BE2C (cell line): ENCODE data around the gene CBLB.
"Not testable (repeated sequence)": the region's sequence is repeated elsewhere in the genome, so short reads cannot be mapped to it uniquely, and the experiment has no call there.

Experiments used
- DNase-seq: peaks from one replicate; pipeline ENCODE4 v3.0.0-alpha.2; 2020
- H3K27me3 ChIP-seq: fragments of 250-450 bp; sonication (Bioruptor Pico); 2 replicates; pipeline ENCODE4 v1.5.1; 2020; ENCODE audit warnings: mild to moderate bottlenecking
- H3K36me3 ChIP-seq: fragments of 250-450 bp; sonication (Bioruptor Pico); 2 replicates; pipeline ENCODE4 v1.5.1; 2020; ENCODE audit warnings: mild to moderate bottlenecking
- H3K4me1 ChIP-seq: fragments of 250-450 bp; sonication (Bioruptor Pico); 2 replicates; pipeline ENCODE4 v1.5.1; 2020
- H3K4me3 ChIP-seq: 2 replicates; pipeline ENCODE4 v1.5.1; 2011; ENCODE audit warnings: low read depth, low read length
- H3K9me3 ChIP-seq: fragments of 250-450 bp; sonication (Bioruptor Pico); 2 replicates; pipeline ENCODE4 v1.5.1; 2020
- TF ChIP-seq, protein P1 (sequence below): IDR thresholded peaks from 2 replicates; pipeline ENCODE4 v1.5.1; 2012; ENCODE audit warnings: mild to moderate bottlenecking, low read depth, low read length

CBLB gene

DNA sequence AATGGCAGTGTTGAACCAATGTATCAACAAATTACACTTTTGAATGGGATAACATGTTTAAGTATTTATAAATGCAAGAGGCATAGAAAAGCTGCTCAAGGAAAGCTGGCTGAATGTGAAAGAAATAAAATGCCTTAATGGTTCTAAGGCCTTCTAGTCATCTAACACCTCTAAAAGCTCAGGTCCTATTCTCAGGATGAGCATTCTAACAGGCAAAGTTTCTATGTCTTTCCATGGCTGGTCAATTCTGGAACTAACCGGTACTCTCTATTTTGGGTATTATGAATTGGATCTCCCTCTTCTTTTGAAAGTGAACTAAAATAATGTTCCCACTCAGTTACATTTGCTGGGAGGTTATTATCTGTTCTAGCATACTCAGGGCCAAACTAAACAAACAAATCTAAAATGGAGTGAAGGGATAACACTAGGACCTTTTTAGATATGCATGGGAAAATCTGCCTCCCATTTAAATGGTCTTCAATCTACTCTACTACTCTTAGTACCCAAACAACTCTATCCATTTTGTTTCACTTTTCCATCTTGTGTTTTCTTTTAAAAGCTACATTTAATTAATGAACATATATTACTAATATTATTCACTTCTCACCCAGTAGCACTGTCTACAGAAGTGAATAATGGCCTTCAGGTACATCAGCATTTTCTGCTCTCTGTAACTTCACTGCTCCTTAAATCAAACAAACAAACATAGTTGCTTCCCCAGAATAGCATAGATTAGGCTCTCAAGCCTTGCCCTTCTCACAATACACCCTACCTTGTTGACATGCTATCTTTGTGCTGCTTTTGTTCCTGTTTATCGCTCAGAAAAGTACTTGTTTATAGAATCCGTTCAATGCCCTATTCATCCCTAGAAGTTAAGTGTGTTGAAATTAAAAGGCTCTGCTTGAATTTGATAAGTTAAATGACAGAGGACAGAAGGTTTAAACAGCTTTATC lies 46.4 kb downstream of the CBLB start:
- Histone ChIP-seq H3K36me3 (peaks cover 10% of the 10 kb centered on the region), H3K4me1 (no peaks in the 10 kb centered on the region; the same call in 1 of the 2 replicates)

DNA sequence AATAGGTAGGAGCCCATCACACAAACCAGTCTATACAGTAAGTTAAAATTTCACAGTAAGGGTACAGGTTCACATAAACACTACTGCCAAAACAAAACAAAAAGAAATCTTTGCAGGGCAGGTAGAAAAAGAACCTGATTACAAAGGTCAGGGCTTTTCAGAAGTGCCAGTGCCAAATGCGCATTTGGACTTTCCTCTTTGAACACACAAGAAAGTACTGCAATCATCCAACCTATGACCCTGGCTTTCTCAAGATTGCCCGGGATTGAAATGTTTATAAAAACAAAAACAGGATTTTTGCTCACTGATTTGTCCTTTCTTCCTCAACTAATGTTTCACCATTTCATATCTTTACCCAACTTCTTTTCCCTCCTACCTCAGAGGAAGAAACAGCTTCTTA lies 47.4 kb downstream of the CBLB start:
- H3K4me3 ChIP-seq: no peak overlapping the region

More for the DNA sequence above, 46.4 kb downstream of the CBLB start:
- DNase-seq: no peak
- Histone ChIP-seq H3K4me3 (no peak overlapping the region), H3K9me3 (no peaks in the 10 kb centered on the region; the same call in 1 of the 2 replicates), H3K27me3 (no peaks in the 10 kb centered on the region)
- TF ChIP-seq, protein P1, sequence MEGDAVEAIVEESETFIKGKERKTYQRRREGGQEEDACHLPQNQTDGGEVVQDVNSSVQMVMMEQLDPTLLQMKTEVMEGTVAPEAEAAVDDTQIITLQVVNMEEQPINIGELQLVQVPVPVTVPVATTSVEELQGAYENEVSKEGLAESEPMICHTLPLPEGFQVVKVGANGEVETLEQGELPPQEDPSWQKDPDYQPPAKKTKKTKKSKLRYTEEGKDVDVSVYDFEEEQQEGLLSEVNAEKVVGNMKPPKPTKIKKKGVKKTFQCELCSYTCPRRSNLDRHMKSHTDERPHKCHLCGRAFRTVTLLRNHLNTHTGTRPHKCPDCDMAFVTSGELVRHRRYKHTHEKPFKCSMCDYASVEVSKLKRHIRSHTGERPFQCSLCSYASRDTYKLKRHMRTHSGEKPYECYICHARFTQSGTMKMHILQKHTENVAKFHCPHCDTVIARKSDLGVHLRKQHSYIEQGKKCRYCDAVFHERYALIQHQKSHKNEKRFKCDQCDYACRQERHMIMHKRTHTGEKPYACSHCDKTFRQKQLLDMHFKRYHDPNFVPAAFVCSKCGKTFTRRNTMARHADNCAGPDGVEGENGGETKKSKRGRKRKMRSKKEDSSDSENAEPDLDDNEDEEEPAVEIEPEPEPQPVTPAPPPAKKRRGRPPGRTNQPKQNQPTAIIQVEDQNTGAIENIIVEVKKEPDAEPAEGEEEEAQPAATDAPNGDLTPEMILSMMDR: no peak

DNA sequence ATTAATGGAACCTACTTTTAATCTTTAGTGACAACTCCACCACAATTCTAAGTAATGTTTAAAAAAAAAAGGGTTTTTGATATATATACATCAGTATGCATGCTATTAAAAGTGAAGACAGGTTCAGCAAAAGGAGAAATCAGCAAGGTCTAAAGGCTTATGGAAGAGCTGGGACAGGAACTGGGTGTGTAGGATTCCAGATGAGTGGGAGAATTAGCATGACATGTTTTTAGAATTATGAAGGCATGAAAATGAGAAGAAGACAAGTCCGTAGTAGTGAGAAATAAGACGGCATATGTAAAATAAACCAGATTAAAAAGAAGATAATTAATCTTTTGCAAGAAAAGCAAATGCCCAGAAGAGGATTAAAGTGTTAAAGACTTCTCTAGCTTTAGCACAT lies 52.0 kb downstream of the CBLB start:
- TF ChIP-seq, protein P1: no peak
- no peaks in the 10 kb centered on the region for H3K9me3 ChIP-seq
- DNase-seq: no peak
- H3K36me3 ChIP-seq: no peaks in the 10 kb centered on the region
- H3K4me3 ChIP-seq: no peak overlapping the region
- no peaks in the 10 kb centered on the region for H3K4me1 ChIP-seq
- no peaks in the 10 kb centered on the region for H3K27me3 ChIP-seq

More for the DNA sequence above, 47.4 kb downstream of the CBLB start:
- Histone ChIP-seq H3K9me3 (no peaks in the 10 kb centered on the region; the same call in 1 of the 2 replicates), H3K36me3 (peaks cover 10% of the 10 kb centered on the region), H3K27me3 (no peaks in the 10 kb centered on the region), H3K4me1 (no peaks in the 10 kb centered on the region)
- DNase-seq: no peak
- TF ChIP-seq, protein P1: no peak

DNA sequence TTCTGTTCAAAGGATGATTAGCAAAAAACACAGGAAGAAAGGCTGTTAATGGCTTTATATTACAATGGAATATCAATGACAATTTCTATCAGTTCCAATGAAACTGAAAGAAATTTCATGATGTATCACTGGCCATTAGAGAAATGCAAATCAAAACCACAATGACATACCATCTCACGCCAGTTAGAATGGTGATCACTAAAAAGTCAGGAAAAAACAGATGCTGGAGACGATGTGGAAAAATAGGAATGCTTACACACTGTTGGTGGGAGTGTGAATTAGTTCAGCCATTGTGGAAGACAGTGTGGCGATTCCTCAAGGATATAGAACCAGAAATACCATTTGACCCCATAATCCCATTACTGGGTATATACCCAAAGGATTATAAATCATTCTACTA lies 53.5 kb downstream of the CBLB start:
- not testable (repeated sequence) for DNase-seq, H3K4me3 ChIP-seq, H3K27me3 ChIP-seq, H3K36me3 ChIP-seq, H3K9me3 ChIP-seq, H3K4me1 ChIP-seq

DNA sequence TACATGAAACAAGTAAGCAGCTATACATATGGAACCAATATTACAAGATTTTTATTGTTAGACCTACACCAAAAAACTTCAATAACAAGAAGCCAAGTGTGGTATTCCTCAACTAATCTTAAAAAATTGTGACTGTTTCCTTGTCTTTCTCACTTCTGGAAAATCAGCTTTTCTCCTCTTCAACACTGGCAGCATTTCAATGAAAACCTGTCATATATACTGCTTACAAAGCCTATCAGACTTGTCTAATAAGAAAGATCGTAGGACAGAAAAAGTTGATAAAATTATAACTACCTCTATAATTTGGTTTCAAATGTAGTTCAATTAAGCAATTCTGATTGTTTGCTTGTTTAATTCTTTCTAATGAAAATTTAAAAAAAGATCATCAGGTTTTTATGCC lies 55.1 kb downstream of the CBLB start:
- no peak for DNase-seq
- Histone ChIP-seq H3K9me3 (no peaks in the 10 kb centered on the region), H3K4me3 (no peak overlapping the region), H3K36me3 (no peaks in the 10 kb centered on the region), H3K4me1 (peaks cover 6% of the 10 kb centered on the region; the same call in 1 of the 2 replicates), H3K27me3 (no peaks in the 10 kb centered on the region)
- TF ChIP-seq, protein P1: no peak

DNA sequence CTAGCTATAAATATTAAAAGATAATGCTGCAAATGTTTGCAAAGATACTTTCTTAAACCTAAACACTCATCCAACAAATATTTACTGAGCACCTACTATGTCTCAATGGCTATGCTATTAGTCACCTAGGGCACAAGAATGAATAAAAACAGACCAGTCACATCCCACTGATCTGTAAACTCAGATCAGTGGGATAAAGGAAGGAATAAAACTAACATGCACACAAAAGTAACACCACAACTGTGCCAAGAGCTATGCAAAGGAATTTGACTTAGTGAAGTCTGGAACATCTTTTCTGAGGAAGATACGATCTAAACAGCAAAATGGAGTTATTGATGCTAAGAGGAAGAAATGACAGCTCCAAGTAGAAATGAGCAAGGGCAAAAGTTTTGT lies 56.6 kb downstream of the CBLB start:
- no peak for DNase-seq
- H3K9me3 ChIP-seq: no peaks in the 10 kb centered on the region
- H3K4me1 ChIP-seq: peaks cover 6% of the 10 kb centered on the region; the same call in 1 of the 2 replicates
- TF ChIP-seq, protein P1: no peak
- H3K4me3 ChIP-seq: no peak overlapping the region
- no peaks in the 10 kb centered on the region for H3K36me3 ChIP-seq
- H3K27me3 ChIP-seq: no peaks in the 10 kb centered on the region
